GM12892 (cell line): Measurements from ENCODE around the gene ZNF423.

Experiments
- DNase-seq: peaks from one replicate; pipeline ENCODE4 v3.0.0; 2011; ENCODE audit not compliant: insufficient read length
- FAIRE-seq: peaks from 2 replicates; lab custom pipeline; 2011; peaks lifted over from hg19 to GRCh38; lab: Jason Lieb, UNC
- POLR2A ChIP-seq: IDR thresholded peaks from 2 replicates; pipeline ENCODE4 v1.6.1; 2011; ENCODE audit warnings: low read depth, low read length, control low read depth
- POLR2AphosphoS5 ChIP-seq: IDR thresholded peaks from 2 replicates; pipeline ENCODE4 v1.6.1; 2011; ENCODE audit warnings: low read depth, low read length, control low read depth
- TAF1 ChIP-seq: IDR thresholded peaks from 2 replicates; pipeline ENCODE4 v1.6.1; 2011; ENCODE audit warnings: low read depth, mild to moderate bottlenecking, control low read depth, low read length, borderline replicate concordance

ZNF423 gene

GRCh38 chr16:49622421-49623402 lies 233.2 kb downstream of the ZNF423 start:
- TF ChIP-seq POLR2A, result no peak
- no peak for TF ChIP-seq TAF1
- TF ChIP-seq POLR2AphosphoS5, result no peak

GRCh38 chr16:49622084-49622390 lies 233.9 kb downstream of the ZNF423 start:
- FAIRE-seq (no peak), DNase-seq (no peak)
- TF ChIP-seq TAF1 (no peak), POLR2A (no peak), POLR2AphosphoS5 (no peak)

More at GRCh38 chr16:49622421-49623402, 233.2 kb downstream of the ZNF423 start:
- FAIRE-seq, result no peak
- no peak for DNase-seq

GRCh38 chr16:49621241-49622083 lies 234.4 kb downstream of the ZNF423 start:
- no peak for DNase-seq
- TF ChIP-seq TAF1, result no peak
- no peak for TF ChIP-seq POLR2AphosphoS5
- no peak for TF ChIP-seq POLR2A
- no peak for FAIRE-seq

GRCh38 chr16:49620869-49621240 lies 235.1 kb downstream of the ZNF423 start:
- FAIRE-seq (no peak), DNase-seq (no peak)

DNA sequence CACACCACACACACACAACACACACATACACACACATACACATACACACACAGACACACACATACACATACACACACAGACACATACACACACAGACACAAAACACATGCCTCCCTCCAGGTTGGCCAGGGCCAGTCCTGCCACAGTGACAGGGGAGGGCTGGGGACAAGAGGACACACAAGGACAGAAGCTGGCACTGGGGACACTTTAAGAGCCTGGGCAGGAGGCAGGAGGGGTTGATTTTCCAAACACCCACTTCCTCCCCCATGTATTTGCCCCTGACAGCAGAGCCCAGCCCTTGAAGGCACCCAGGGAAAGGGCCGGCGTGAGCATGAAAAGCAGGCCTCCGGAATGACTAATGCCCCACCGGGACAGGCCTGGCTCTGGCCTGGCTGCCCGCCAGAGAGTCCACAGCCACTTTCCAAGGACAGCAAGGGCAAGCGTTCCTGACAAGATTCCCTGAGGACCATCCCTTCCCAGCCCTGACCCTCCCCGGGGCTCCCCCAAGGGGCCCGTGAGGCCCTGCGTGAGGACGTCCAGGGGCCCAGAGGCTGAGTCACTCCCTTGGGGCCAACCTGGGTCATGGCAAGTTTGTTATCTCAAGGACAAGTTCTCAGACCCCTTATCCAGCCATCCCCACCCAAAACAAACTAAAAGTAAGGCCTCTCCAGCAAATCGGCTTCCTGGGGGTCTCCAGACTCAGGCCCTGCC lies 235.6 kb downstream of the ZNF423 start:
- DNase-seq (no peak), FAIRE-seq (no peak)
- TF ChIP-seq POLR2AphosphoS5, result no peak

More at GRCh38 chr16:49620869-49621240, 235.1 kb downstream of the ZNF423 start:
- no peak for TF ChIP-seq POLR2A
- TF ChIP-seq POLR2AphosphoS5, result no peak
- no peak for TF ChIP-seq TAF1

GRCh38 chr16:49619811-49620157 lies 236.1 kb downstream of the ZNF423 start:
- DNase-seq (no peak), FAIRE-seq (no peak)
- TF ChIP-seq POLR2A (no peak), POLR2AphosphoS5 (no peak), TAF1 (no peak)

DNA sequence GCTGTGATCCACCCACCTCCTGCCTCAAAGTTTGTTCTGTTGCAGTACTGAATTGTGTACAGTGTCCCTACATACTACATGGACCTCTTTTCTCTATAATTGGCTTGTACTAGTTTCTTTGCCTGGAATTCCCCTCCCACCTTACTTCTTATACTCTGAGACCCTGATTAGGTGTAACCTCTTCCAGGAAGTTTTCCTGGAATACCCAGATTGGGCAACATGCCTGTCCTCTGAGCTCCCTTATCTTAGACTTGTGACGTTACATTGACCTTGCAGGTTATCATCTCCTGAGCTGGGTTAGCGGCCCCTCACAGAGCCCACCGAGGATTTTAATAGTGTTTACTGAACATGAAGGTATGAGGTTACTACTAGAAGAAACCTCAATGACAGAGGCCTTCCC lies 237.0 kb downstream of the ZNF423 start:
- FAIRE-seq, result no peak
- no peak for DNase-seq
- no peak for TF ChIP-seq POLR2A
- TF ChIP-seq TAF1, result no peak
- TF ChIP-seq POLR2AphosphoS5, result no peak

GRCh38 chr16:49617710-49618330 lies 238.1 kb downstream of the ZNF423 start:
- DNase-seq (no peak), FAIRE-seq (no peak)
- TF ChIP-seq TAF1 (no peak), POLR2AphosphoS5 (no peak), POLR2A (no peak)

DNA sequence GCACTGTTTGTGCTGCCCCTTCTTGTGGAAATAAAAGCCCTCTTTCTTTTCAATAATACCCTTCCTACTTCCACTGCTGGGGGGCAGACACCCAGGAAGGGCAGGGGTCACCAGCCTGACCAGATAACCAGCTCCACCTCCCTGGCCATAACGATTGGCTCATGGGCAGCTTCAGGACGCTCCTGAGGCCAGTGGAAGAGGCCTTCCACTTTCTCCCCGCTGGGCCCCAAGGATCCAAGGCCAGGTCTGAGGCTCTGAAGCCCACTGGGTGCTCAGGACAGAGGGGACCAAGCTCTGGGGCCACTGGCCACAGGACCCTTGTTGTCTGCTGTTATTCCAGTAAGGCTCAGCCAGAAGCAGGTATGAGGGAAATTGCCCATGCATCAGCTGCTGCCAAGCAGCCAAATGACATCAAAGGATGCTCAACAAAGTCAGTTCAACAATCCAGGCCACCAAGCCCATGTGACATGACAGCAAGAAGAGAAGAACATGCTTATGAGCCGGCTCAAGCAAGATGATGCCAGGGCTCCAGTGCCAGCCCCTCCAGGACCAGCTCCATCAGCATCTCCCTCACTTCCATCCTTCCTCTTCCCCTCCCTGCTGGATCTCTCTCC lies 238.8 kb downstream of the ZNF423 start:
- DNase-seq, result no peak
- no peak for FAIRE-seq
- no peak for TF ChIP-seq POLR2AphosphoS5
- no peak for TF ChIP-seq TAF1
- TF ChIP-seq POLR2A, result no peak

DNA sequence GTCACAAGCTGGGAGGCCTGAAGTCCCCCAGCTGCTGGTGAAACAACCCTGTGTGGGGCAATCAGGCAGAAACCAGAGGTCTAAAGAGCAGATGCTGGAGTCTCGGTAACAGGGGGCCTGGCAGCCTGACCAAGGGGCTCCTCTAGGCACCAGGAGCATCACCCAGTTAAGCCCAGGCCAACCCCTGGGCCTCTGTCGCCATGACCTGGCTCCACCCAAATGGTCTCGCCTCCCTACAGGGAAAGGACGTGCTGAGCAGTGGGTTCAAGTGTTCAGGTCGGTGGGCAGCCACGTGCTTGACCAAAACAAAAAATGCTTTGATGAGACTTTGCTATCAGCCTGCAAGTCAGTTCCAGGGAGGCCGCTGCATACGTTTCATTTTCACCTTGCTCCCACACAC lies 240.3 kb downstream of the ZNF423 start:
- no peak for FAIRE-seq
- no peak for DNase-seq
- TF ChIP-seq POLR2A, result no peak
- TF ChIP-seq POLR2AphosphoS5, result no peak

DNA sequence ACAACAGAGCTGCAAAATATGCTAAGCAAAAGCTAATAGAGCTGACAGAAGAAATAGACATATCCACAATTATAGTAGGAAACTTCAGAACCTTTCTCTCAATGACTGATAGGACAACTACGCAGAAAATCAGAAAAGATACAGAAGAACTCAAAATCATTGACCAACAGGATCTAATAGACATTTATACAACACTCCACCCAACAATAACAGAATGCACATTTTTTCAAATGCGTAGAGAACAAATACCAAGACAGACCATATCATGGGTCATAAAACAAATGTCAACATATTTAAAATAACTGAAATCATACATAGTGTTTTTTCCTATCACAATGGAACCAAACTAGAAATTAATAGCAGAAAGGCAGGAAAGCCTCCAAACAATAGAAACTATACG lies 244.9 kb downstream of the ZNF423 start:
- no peak for DNase-seq
- no peak for FAIRE-seq
- no peak for TF ChIP-seq TAF1
- no peak for TF ChIP-seq POLR2AphosphoS5
- no peak for TF ChIP-seq POLR2A
